H1 (cell line): ENCODE measurements around the gene L3MBTL4. TPM values are rescaled to one million over a fixed set of nuclear protein-coding genes. Genes with fewer than 3 reads are reported as not detected.

ENCODE experiments used
- CTCF ChIA-PET: fragments of 300-600 bp; sonication (Branson Sonifier 250); formaldehyde crosslinking; loops from one replicate; lab custom pipeline; 2021; ENCODE audit not compliant: partially characterized antibody; lab: Charles Lee
- POLR2A ChIA-PET: fragments of 300-600 bp; sonication (Branson Sonifier 250); formaldehyde crosslinking; loops from one replicate; lab custom pipeline; 2021; ENCODE audit warnings: inconsistent platforms; ENCODE audit not compliant: partially characterized antibody; lab: Charles Lee
- DNase-seq, 2 experiments: peaks; one replicate each; pipeline versions ENCODE4 v3.0.0 to v3.0.0-alpha.2; 2010 to 2022; ENCODE audit warnings: low spot score in 2 of 2, low read depth in 1 of 2, mixed read lengths in 1 of 2
- FAIRE-seq: peaks from 2 replicates; lab custom pipeline; 2011; peaks lifted over from hg19 to GRCh38; lab: Jason Lieb, UNC
- H2AFZ ChIP-seq: 2 replicates; pipeline ENCODE4 v1.8.1; 2012; ENCODE audit warnings: low read length, inconsistent platforms
- H2AK5ac ChIP-seq: 2 replicates; pipeline ENCODE4 v1.6.1; 2013; ENCODE audit warnings: low read depth, low read length
- H2BK120ac ChIP-seq: replicated peaks from 2 replicates; pipeline ENCODE3; 2013; ENCODE audit warnings: low read depth, low read length, inconsistent platforms
- H2BK12ac ChIP-seq: 2 replicates; pipeline ENCODE4 v1.6.1; 2013; ENCODE audit warnings: low read depth, low read length
- H2BK15ac ChIP-seq: 2 replicates; pipeline ENCODE4 v1.6.1; 2013; ENCODE audit warnings: low read length
- H2BK20ac ChIP-seq: 2 replicates; pipeline ENCODE4 v1.6.1; 2013; ENCODE audit warnings: low read length
- H2BK5ac ChIP-seq: 2 replicates; pipeline ENCODE4 v1.6.1; 2013; ENCODE audit warnings: low read depth, low read length
- H3K14ac ChIP-seq: 2 replicates; pipeline ENCODE4 v1.6.1; 2013; ENCODE audit warnings: inconsistent platforms; ENCODE audit not compliant: insufficient read length
- H3K18ac ChIP-seq: 2 replicates; pipeline ENCODE4 v1.6.1; 2013; ENCODE audit warnings: low read length; ENCODE audit errors: extremely low read depth
- H3K23ac ChIP-seq: 2 replicates; pipeline ENCODE4 v1.6.1; 2013; ENCODE audit warnings: inconsistent platforms; ENCODE audit not compliant: insufficient read length
- H3K23me2 ChIP-seq: 2 replicates; pipeline ENCODE4 v1.6.1; 2013; ENCODE audit warnings: low read depth, low read length
- H3K27ac ChIP-seq: 2 replicates; pipeline ENCODE4 v1.6.1; 2011; ENCODE audit warnings: low read depth, low read length, inconsistent platforms
- H3K27me3 ChIP-seq, 4 experiments: replicated peaks in 1 of 4; 1 replicate in 1 of 4; 2 replicates in 3 of 4; pipeline versions ENCODE4 v1.6.1 to v1.8.1; 2011 to 2013; ENCODE audit warnings: low read length in 3 of 4, mild to moderate bottlenecking in 3 of 4, inconsistent platforms in 2 of 4, mixed read lengths in 2 of 4, moderate library complexity in 1 of 4; ENCODE audit not compliant: control insufficient read depth in 3 of 4, insufficient read depth in 3 of 4; ENCODE audit errors: extremely low read depth in 1 of 4
- H3K36me3 ChIP-seq, 4 experiments: 2 replicates each; pipeline versions ENCODE4 v1.6.1 to v1.8.1; 2011 to 2013; ENCODE audit warnings: mild to moderate bottlenecking in 4 of 4, low read length in 3 of 4, moderate library complexity in 2 of 4, control low read depth in 1 of 4, inconsistent platforms in 1 of 4; ENCODE audit not compliant: insufficient read depth in 4 of 4, control insufficient read depth in 2 of 4
- H3K4ac ChIP-seq: replicated peaks from 2 replicates; pipeline ENCODE3; 2013; ENCODE audit warnings: low read length, low read depth, mixed read lengths, inconsistent platforms; ENCODE audit not compliant: insufficient read length
- H3K4me1 ChIP-seq, 4 experiments: replicated peaks in 1 of 4; 1 replicate in 1 of 4; 2 replicates in 3 of 4; pipeline versions ENCODE4 v1.6.1 to v1.8.1; 2011 to 2013; ENCODE audit warnings: low read length in 3 of 4, inconsistent platforms in 2 of 4, mixed read lengths in 1 of 4; ENCODE audit not compliant: insufficient read depth in 4 of 4, control insufficient read depth in 3 of 4
- H3K4me2 ChIP-seq, 2 experiments: 2 replicates each; pipeline versions ENCODE4 v1.6.1 to v1.8.1; 2011 to 2013; ENCODE audit warnings: low read depth in 2 of 2, low read length in 2 of 2, control low read depth in 1 of 2, inconsistent platforms in 1 of 2, mild to moderate bottlenecking in 1 of 2; ENCODE audit not compliant: insufficient read depth in 1 of 2
- H3K4me3 ChIP-seq, 4 experiments: fragments of 200-600, 300-600 bp in 1 of 4; sonication (generic), shearing (Covaris generic), sonication (Bioruptor Twin) in 1 of 4; 2 replicates each; pipeline versions ENCODE4 v1.5.1 to v1.8.1; 2011 to 2016; ENCODE audit warnings: low read length in 4 of 4, low read depth in 3 of 4, control low read depth in 2 of 4, inconsistent platforms in 2 of 4, mild to moderate bottlenecking in 2 of 4, mixed read lengths in 1 of 4, moderate library complexity in 1 of 4; ENCODE audit not compliant: insufficient read depth in 2 of 4; ENCODE audit errors: extremely low read depth in 1 of 4
- H3K56ac ChIP-seq: replicated peaks from 2 replicates; pipeline ENCODE3; 2013; ENCODE audit warnings: low read depth, mild to moderate bottlenecking, mixed read lengths, low read length, inconsistent platforms; ENCODE audit not compliant: insufficient read length
- H3K79me1 ChIP-seq: 2 replicates; pipeline ENCODE4 v1.6.1; 2013; ENCODE audit warnings: low read depth, low read length, control low read depth
- H3K79me2 ChIP-seq, 2 experiments: 2 replicates each; pipeline versions ENCODE4 v1.6.1 to v1.8.1; 2012 to 2013; ENCODE audit warnings: low read length in 2 of 2, mild to moderate bottlenecking in 2 of 2, inconsistent platforms in 1 of 2; ENCODE audit not compliant: insufficient read depth in 2 of 2, control insufficient read depth in 1 of 2
- H3K9ac ChIP-seq, 4 experiments: replicated peaks in 1 of 4; 1 replicate in 1 of 4; 2 replicates in 3 of 4; pipeline versions ENCODE4 v1.6.1 to v1.8.1; 2011 to 2013; ENCODE audit warnings: low read depth in 3 of 4, low read length in 3 of 4, control low read depth in 2 of 4, mild to moderate bottlenecking in 2 of 4, moderate library complexity in 2 of 4, inconsistent platforms in 1 of 4; ENCODE audit errors: extremely low read depth in 1 of 4
- H3K9me3 ChIP-seq, 2 experiments: 2 replicates each; pipeline versions ENCODE4 v1.6.1 to v1.8.1; 2012 to 2013; ENCODE audit warnings: mild to moderate bottlenecking in 2 of 2, moderate library complexity in 2 of 2, control low read depth in 1 of 2, inconsistent platforms in 1 of 2, low read depth in 1 of 2, low read length in 1 of 2, mixed read lengths in 1 of 2; ENCODE audit not compliant: insufficient read depth in 2 of 2
- H4K20me1 ChIP-seq, 2 experiments: replicated peaks in 1 of 2; 2 replicates each; pipeline versions ENCODE3 to v1.8.1; 2011 to 2013; ENCODE audit warnings: inconsistent platforms in 2 of 2, low read length in 2 of 2, mild to moderate bottlenecking in 1 of 2; ENCODE audit not compliant: insufficient read depth in 2 of 2, control insufficient read depth in 1 of 2
- H4K5ac ChIP-seq: 2 replicates; pipeline ENCODE4 v1.6.1; 2013; ENCODE audit warnings: low read length, low read depth, mixed read lengths, inconsistent platforms; ENCODE audit not compliant: insufficient read length
- H4K8ac ChIP-seq: 2 replicates; pipeline ENCODE4 v1.8.0; 2013; ENCODE audit warnings: mild to moderate bottlenecking, moderate library complexity, low read length, inconsistent platforms; ENCODE audit not compliant: insufficient read depth; ENCODE audit errors: extremely low read depth
- H4K91ac ChIP-seq: replicated peaks from 2 replicates; pipeline ENCODE3; 2013; ENCODE audit warnings: low read length, mixed read lengths, inconsistent platforms; ENCODE audit not compliant: insufficient read length
- BRCA1 ChIP-seq: IDR thresholded peaks from 2 replicates; pipeline ENCODE4 v1.6.1; 2012; ENCODE audit warnings: low read depth, low read length, improper control_type of control experiment
- CREB1 ChIP-seq: IDR thresholded peaks from 2 replicates; pipeline ENCODE4 v1.6.1; 2012; ENCODE audit warnings: inconsistent platforms
- KDM4A ChIP-seq: IDR thresholded peaks from one replicate; pipeline ENCODE4 v1.7.1; 2012; ENCODE audit warnings: low read depth, mild to moderate bottlenecking, moderate library complexity, low read length, inconsistent platforms; ENCODE audit not compliant: severe bottlenecking
- POLR2A ChIP-seq, 2 experiments: IDR thresholded peaks; 1 replicate in 1 of 2; 2 replicates in 1 of 2; pipeline ENCODE4 v1.6.1; 2011; ENCODE audit warnings: low read depth in 2 of 2, low read length in 2 of 2, mild to moderate bottlenecking in 2 of 2; ENCODE audit errors: control extremely low read depth in 1 of 2
- RFX5 ChIP-seq: IDR thresholded peaks from 2 replicates; pipeline ENCODE4 v1.6.1; 2011; ENCODE audit warnings: low read depth, low read length, improper control_type of control experiment, borderline replicate concordance
- SP1 ChIP-seq: IDR thresholded peaks from 2 replicates; pipeline ENCODE4 v1.6.1; 2011; ENCODE audit warnings: low read depth, low read length
- WGBS, 2 experiments: shearing (Covaris generic) in 1 of 2; methylation state at CpG; one replicate each; pipeline versions ENCODE4 v1.1.6 to v1.1.7; 2013 to 2015; ENCODE audit warnings: low lambda C conversion rate in 2 of 2, mixed read lengths in 2 of 2, inconsistent platforms in 1 of 2, low coverage in 1 of 2, missing lambda C conversion rate in 1 of 2; ENCODE audit not compliant: insufficient replicate concordance in 2 of 2, insufficient coverage in 1 of 2, insufficient read length in 1 of 2; ENCODE audit errors: extremely low coverage in 1 of 2, missing lambda C conversion rate in 1 of 2; 5-methylcytosine and 5-hydroxymethylcytosine counted together
- polyA plus RNA-seq, 7 experiments: library from polyadenylated mRNA; depleted of rRNA in 3 of 7; stranded (reverse) in 5 of 7; unstranded in 2 of 7; fragments of >200 nt in 5 of 7; fragments of 200-250 nt in 2 of 7; gene quantifications; 1 replicate in 5 of 7; 2 replicates in 1 of 7; 4 replicates in 1 of 7; pipeline versions ENCODE4 v1.2.1 to v1.2.3, GENCODE V29; 2011 to 2013; ENCODE audit warnings: missing spikeins in 2 of 7, mixed read lengths in 2 of 7
- total RNA-seq: library from RNA; stranded (reverse); fragmentation: NEBNext Ultra II Directional; extraction: Animal tissue kit (Norgen Biotek cat#: 25700); gene quantifications from 2 replicates; pipeline ENCODE4 v1.2.1, GENCODE V29; 2021

The L3MBTL4 gene
- total and polyA plus RNA-seq, 2 of the 8 experiments (the other 6 are each of a cell fraction or from before 2014, with no cell fraction given): 1.0 to 2.1 TPM

GRCh38 chr18:6404834-6405233 is 9.9 kb downstream of the L3MBTL4 start:
- H3K79me1 ChIP-seq: no peaks in the 10 kb centered on the region
- H2BK12ac ChIP-seq: no peak overlapping the region
- H3K56ac ChIP-seq: no peak overlapping the region
- ChIA-PET POLR2A (interaction anchor here (0.6 kb wide), 1 partner anchor 481 kb away, joined by 3 read pairs; no protein-coding TSS in a partner anchor), CTCF (interaction anchor here (0.6 to 2.2 kb wide), 11 partner anchors 18 to 735 kb away, joined by 3 to 6 read pairs (median 3); no protein-coding TSS in a partner anchor)
- no peaks in the 10 kb centered on the region for H3K36me3 ChIP-seq
- no peak overlapping the region for H3K23ac ChIP-seq
- H3K9me3 ChIP-seq: no peaks in the 10 kb centered on the region
- H3K79me2 ChIP-seq: no peaks in the 10 kb centered on the region
- H3K27me3 ChIP-seq: no peaks in the 10 kb centered on the region
- H2BK120ac ChIP-seq: no peak overlapping the region
- H3K4me1 ChIP-seq: peaks cover 0 to 6% (median 0%) of the 10 kb centered on the region in 4 experiments; a peak in 2 of 7 replicates
- H2BK20ac ChIP-seq: no peak overlapping the region
- no peak overlapping the region for H4K91ac ChIP-seq
- no peak for TF ChIP-seq RFX5
- no peak for TF ChIP-seq KDM4A
- TF ChIP-seq BRCA1: no peak
- no peak for TF ChIP-seq CREB1
- TF ChIP-seq SP1: no peak
- no peak for TF ChIP-seq POLR2A (IDR thresholded peaks at IDR 0.05; ENCODE audit: control extremely low read depth in 1 of 2, low read depth in 2 of 2, low read length in 2 of 2)
- no peak overlapping the region for H3K4me2 ChIP-seq
- H2BK5ac ChIP-seq: no peak overlapping the region
- H3K27ac ChIP-seq: no peak overlapping the region
- H2BK15ac ChIP-seq: no peak overlapping the region
- H3K4me3 ChIP-seq: no peak overlapping the region
- H3K9ac ChIP-seq: no peak overlapping the region
- H4K8ac ChIP-seq: no peak overlapping the region
- H2AFZ ChIP-seq: no peak overlapping the region
- H3K14ac ChIP-seq: no peak overlapping the region
- H4K5ac ChIP-seq: no peak overlapping the region
- H3K4ac ChIP-seq: no peak overlapping the region
- FAIRE-seq (no peak), DNase-seq (no peak)
- no peak overlapping the region for H3K18ac ChIP-seq
- H4K20me1 ChIP-seq: no peaks in the 10 kb centered on the region
- H3K23me2 ChIP-seq: no peaks in the 10 kb centered on the region
- H2AK5ac ChIP-seq: no peak overlapping the region
- WGBS, 2 experiments: 93% methylated on average over 5 of the region's 5 CpGs; no CpG with 5 or more reads in 1 of the 2 experiments
